ENCODE data around the gene A2ML1.

A2ML1 gene

GRCh38 chr12:8813572-8814357, 8.7 kb upstream of the A2ML1 start:
- Histone ChIP-seq H3K27me3 (ENCODE audit: insufficient read depth, low read length, poor library complexity, severe bottlenecking) (no peaks in the 10 kb centered on the region), H4K20me1 (ENCODE audit: insufficient read depth, low read length, poor library complexity, severe bottlenecking) (no peaks in the 10 kb centered on the region), H3F3A (ENCODE audit: low read depth) (no peaks in the 10 kb centered on the region), H3K4me3 (ENCODE audit: low read length, poor library complexity, severe bottlenecking) (no peak overlapping the region), H3K9ac (ENCODE audit: low read depth, low read length, poor library complexity, severe bottlenecking) (no peak overlapping the region), H3K9me2 (replicated peaks; ENCODE audit: low read depth, low read length) (no peaks in the 10 kb centered on the region), H3K9me3 (ENCODE audit: insufficient read depth, low read depth, low read length) (no peaks in the 10 kb centered on the region), H3K4me2 (ENCODE audit: low read depth, low read length, poor library complexity, severe bottlenecking) (no peak overlapping the region), H3K79me2 (ENCODE audit: insufficient read depth, low read length) (no peaks in the 10 kb centered on the region), H3K4me1 (ENCODE audit: insufficient read depth, low read length, poor library complexity, severe bottlenecking) (no peaks in the 10 kb centered on the region), H3K36me3 (ENCODE audit: insufficient read depth, low read length) (no peaks in the 10 kb centered on the region), H2AFZ (ENCODE audit: low read length) (peak overlapping the region; percentile 56)
- no peak for TF ChIP-seq EZH2phosphoT487 (IDR thresholded peaks at IDR 0.05; ENCODE audit: borderline replicate concordance)
- TF ChIP-seq, protein P1, sequence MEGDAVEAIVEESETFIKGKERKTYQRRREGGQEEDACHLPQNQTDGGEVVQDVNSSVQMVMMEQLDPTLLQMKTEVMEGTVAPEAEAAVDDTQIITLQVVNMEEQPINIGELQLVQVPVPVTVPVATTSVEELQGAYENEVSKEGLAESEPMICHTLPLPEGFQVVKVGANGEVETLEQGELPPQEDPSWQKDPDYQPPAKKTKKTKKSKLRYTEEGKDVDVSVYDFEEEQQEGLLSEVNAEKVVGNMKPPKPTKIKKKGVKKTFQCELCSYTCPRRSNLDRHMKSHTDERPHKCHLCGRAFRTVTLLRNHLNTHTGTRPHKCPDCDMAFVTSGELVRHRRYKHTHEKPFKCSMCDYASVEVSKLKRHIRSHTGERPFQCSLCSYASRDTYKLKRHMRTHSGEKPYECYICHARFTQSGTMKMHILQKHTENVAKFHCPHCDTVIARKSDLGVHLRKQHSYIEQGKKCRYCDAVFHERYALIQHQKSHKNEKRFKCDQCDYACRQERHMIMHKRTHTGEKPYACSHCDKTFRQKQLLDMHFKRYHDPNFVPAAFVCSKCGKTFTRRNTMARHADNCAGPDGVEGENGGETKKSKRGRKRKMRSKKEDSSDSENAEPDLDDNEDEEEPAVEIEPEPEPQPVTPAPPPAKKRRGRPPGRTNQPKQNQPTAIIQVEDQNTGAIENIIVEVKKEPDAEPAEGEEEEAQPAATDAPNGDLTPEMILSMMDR (conservative IDR thresholded peaks at IDR 0.05; ENCODE audit: low read length) = no peak

DNA sequence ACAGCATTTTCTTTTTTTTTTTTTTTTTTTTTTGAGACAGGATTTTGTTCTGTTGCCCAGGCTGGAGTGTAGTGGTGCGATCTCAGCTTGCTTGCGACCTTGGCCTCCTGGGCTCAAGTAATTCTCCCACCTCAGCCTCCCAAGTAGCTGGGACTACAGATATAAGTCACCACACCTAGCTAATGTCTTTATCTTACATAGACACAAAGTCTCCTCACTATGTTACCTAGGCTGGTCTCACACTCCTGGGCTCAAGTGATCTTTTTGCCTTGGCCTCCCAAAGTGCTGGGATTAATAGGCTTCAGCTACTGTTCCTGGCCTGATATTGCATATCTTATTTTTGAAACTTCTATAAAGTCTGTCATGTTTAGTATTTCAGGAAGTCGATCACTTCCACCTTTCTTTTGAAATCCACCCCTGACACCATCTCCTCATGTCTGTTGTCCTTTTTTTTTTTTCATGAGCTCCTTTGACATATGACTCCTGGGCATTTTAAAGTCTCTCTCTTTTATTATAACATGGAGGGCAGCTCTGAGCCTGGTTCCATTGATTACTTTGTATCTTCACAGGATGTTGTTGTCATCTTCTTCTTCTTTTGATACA, 5.9 kb upstream of the A2ML1 start:
- H3K9me2 ChIP-seq (replicated peaks; ENCODE audit: low read depth, low read length) = no peaks in the 10 kb centered on the region
- no peaks in the 10 kb centered on the region for H3F3A ChIP-seq (ENCODE audit: low read depth)
- H3K9me3 ChIP-seq (ENCODE audit: insufficient read depth, low read depth, low read length) = no peaks in the 10 kb centered on the region
- H3K27me3 ChIP-seq (ENCODE audit: insufficient read depth, low read length, poor library complexity, severe bottlenecking) = no peaks in the 10 kb centered on the region
- TF ChIP-seq, protein P1 (conservative IDR thresholded peaks at IDR 0.05; ENCODE audit: low read length) = no peak
- TF ChIP-seq EZH2phosphoT487 (IDR thresholded peaks at IDR 0.05; ENCODE audit: borderline replicate concordance) = no peak
- no peak overlapping the region for H3K4me3 ChIP-seq (ENCODE audit: low read length, poor library complexity, severe bottlenecking)
- no peaks in the 10 kb centered on the region for H3K36me3 ChIP-seq (ENCODE audit: insufficient read depth, low read length)
- no peak overlapping the region for H3K9ac ChIP-seq (ENCODE audit: low read depth, low read length, poor library complexity, severe bottlenecking)
- H3K79me2 ChIP-seq (ENCODE audit: insufficient read depth, low read length) = no peaks in the 10 kb centered on the region
- H4K20me1 ChIP-seq (ENCODE audit: insufficient read depth, low read length, poor library complexity, severe bottlenecking) = no peaks in the 10 kb centered on the region
- no peaks in the 10 kb centered on the region for H3K4me1 ChIP-seq (ENCODE audit: insufficient read depth, low read length, poor library complexity, severe bottlenecking)
- H3K4me2 ChIP-seq (ENCODE audit: low read depth, low read length, poor library complexity, severe bottlenecking) = no peak overlapping the region
- no peak overlapping the region; the same call in 1 of the 2 replicates for H2AFZ ChIP-seq (ENCODE audit: low read length)

GRCh38 chr12:8817856-8818255, 4.6 kb upstream of the A2ML1 start:
- H3K9ac ChIP-seq (ENCODE audit: low read depth, low read length, poor library complexity, severe bottlenecking) = no peak overlapping the region
- H3K4me2 ChIP-seq (ENCODE audit: low read depth, low read length, poor library complexity, severe bottlenecking) = no peak overlapping the region
- no peak overlapping the region; the same call in 1 of the 2 replicates for H2AFZ ChIP-seq (ENCODE audit: low read length)
- H3K9me3 ChIP-seq (ENCODE audit: insufficient read depth, low read depth, low read length) = no peaks in the 10 kb centered on the region
- H3F3A ChIP-seq (ENCODE audit: low read depth) = no peaks in the 10 kb centered on the region
- no peaks in the 10 kb centered on the region for H3K36me3 ChIP-seq (ENCODE audit: insufficient read depth, low read length)
- H3K9me2 ChIP-seq (replicated peaks; ENCODE audit: low read depth, low read length) = no peaks in the 10 kb centered on the region
- H3K4me3 ChIP-seq (ENCODE audit: low read length, poor library complexity, severe bottlenecking) = no peak overlapping the region
- no peaks in the 10 kb centered on the region for H4K20me1 ChIP-seq (ENCODE audit: insufficient read depth, low read length, poor library complexity, severe bottlenecking)
- H3K79me2 ChIP-seq (ENCODE audit: insufficient read depth, low read length) = no peaks in the 10 kb centered on the region
- H3K4me1 ChIP-seq (ENCODE audit: insufficient read depth, low read length, poor library complexity, severe bottlenecking) = no peaks in the 10 kb centered on the region
- TF ChIP-seq, protein P1 (conservative IDR thresholded peaks at IDR 0.05; ENCODE audit: low read length) = no peak
- no peak for TF ChIP-seq EZH2phosphoT487 (IDR thresholded peaks at IDR 0.05; ENCODE audit: borderline replicate concordance)
- no peaks in the 10 kb centered on the region for H3K27me3 ChIP-seq (ENCODE audit: insufficient read depth, low read length, poor library complexity, severe bottlenecking)

Data from Loucy (cell line).